Fibroblast of skin of right biceps (primary cell): ENCODE measurements around the gene PPP6C.
"Not testable (repeated sequence)": the region's sequence is repeated elsewhere in the genome, so short reads cannot be mapped to it uniquely, and the experiment has no call there.

Experiments
- DNase-seq: peaks from one replicate; pipeline ENCODE4 v3.0.0-alpha.2; 2013

The PPP6C gene

DNA sequence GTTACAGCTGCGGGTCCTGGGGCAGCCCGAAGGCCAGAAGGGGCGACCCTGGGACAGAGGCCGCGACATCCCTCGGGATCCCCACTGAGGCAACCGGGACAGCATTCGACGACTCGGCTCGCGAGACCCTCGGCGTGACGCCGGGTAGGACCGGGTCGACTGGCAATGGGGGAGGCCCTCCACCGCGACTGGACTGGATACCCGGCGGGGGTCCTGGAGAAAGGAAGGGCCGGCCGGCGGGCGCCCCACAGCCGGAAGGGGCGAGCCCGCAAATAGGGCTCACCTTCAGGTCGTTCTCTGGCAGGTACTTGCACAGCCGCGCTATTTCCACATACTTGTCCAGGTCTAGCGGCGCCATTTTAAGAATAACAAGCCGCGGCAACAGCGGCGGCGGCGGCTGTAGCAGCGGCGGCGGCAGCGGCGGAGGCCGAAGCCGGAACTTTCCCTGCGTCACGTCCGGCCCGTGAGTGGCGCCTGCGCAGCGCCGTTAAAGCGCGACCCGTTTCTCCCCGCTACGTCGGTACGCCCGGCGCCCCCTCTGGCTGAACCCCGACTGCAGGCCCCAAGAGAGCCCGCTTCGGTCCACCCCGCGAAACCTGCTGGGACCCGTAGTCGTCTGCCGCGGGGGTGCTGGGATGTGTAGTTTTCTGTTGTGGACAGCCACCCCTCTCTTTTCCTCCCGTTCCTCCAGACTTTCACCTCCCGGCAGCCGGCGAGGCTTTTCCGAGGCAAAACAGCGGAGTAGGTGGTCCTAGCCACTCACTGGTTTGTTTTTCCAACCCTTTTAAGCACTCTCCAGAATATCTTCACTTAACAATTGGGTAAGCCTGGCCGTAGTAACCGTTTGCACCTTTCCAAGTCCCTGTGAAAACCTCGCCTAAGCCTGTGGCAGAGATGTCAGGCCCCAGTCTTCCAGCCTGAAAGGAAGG, at the start of gene PPP6C:
TSS of gene PPP6C (minus strand) at position 443 of the 929 bp plus-strand sequence. CDS start at position 358, 85 bp downstream.
- DNase-seq = peak; percentile 96

DNA sequence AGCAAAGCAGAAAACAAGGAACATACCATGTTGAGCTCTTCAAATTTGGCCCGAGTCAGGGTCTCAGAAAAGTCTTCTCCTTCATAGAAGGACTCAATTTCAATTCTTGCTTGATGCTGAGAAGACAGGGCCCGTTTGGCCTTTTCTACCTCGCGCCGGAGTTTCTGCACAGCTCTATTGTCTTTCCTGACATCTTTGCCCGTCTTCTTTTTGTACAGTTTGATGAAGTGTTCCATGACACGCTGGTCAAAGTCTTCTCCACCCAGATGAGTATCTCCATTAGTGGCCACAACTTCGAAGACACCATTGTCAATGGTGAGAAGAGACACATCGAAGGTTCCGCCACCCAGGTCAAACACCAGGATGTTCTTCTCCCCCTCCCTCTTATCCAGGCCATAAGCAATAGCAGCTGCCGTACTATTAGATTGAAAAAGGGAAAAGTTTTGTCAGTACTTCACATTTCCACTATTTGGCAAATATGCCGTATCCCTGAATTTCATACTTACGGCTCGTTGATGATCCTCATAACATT, 49.4 kb upstream of the PPP6C start:
- DNase-seq = no peak

DNA sequence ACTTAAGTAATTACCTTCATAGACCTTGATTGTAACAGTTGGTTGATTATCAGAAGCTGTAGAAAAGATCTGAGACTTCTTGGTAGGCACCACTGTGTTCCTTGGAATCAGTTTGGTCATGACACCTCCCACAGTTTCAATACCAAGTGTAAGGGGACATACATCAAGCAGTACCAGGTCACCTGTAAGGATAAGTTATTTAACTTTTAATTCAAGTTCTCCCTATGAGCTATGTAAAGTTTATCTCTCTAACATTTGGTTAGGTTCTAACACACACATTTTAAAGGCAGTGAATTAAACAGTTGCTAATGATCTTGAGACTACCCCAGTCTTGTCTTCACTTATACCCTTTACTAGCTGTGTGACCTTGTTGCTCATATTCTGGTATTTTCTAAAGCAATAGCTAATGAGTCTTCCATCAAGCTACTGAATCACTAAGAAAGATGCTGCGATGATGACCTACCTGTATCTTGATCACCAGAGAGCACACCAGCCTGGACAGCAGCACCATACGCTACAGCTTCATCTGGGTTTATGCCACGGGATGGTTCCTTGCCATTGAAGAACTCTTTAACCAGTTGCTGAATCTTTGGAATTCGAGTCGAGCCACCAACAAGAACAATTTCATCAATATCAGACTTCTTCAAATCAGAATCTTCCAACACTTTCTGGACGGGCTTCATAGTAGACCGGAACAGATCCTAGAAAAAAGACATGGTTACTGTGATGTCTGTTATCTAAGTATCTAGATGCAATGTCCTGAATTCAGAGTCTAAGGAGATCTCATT, 48.7 kb upstream of the PPP6C start:
- DNase-seq = no peak

DNA sequence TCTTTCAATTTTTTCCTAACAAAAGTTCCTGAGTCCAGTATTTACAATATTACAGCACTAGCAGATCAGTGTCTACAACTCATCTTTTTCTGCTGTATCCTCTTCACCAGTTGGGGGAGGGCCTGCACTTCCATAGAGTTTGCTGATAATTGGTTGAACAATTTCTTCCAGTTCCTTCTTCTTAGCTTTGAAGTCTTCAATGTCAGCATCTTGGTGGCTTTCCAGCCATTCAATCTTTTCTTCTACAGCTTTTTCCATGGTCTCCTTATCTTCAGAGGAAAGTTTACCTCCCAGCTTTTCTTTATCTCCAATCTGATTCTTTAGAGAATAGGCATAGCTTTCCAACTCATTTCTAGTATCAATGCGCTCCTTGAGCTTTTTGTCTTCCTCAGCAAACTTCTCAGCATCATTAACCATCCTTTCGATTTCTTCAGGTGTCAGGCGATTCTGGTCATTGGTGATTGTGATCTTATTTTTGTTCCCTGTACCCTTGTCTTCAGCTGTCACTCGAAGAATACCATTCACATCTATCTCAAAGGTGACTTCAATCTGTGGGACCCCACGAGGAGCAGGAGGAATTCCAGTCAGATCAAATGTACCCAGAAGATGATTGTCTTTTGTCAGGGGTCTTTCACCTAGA, 47.0 kb upstream of the PPP6C start:
- not testable (repeated sequence) for DNase-seq

DNA sequence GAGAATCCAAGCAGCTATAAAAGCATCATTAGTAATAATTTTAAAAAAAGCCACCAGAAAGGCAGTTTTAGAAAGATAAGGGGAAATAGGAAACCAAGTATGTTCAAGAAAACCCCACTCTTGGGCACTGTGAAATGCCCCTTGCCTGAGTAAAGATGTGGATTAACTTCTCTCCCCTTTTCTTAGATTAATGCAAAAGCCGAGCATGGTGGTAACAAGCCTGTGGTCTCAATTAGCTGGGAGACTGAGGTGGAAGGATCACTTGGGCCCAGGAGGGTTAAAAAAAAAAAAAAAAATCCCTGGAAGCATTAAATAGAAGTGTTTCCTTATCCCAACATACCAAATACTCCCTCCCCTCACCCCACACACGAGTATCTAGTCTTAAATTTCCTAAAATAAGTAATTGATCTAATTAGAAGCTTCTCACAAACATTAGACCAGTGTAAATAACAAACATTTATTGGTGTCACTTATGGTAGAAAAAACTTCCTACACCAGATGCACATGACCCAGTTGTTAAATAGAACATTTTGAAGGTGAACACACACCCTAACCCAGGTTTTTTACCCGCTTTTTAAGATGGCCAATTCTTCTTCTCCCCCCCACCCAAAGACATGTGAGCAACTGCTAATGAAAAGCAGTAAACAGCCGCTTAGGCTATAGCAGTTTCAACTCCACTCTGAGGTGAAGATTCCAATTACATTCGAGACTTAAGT, 46.4 kb upstream of the PPP6C start:
- no peak for DNase-seq

DNA sequence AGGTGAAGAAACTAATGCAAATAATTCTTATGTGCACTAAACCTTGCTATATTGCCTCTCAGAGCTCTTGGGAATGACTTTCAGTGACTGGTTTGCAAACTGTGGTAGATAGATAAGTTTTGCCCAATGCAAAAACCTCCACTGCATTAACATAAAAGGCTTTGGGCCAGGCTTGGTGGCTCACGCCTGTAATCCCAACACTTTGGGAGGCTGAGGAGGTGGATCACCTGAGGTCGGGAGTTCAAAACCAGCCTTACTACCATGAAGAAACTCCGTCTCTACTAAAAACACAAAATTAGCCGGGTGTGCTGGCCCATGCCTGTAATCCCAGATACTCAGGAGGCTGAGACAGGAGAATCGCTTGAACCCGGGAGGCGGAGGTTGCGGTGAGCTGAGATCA, 44.5 kb upstream of the PPP6C start:
- not testable (repeated sequence) for DNase-seq

DNA sequence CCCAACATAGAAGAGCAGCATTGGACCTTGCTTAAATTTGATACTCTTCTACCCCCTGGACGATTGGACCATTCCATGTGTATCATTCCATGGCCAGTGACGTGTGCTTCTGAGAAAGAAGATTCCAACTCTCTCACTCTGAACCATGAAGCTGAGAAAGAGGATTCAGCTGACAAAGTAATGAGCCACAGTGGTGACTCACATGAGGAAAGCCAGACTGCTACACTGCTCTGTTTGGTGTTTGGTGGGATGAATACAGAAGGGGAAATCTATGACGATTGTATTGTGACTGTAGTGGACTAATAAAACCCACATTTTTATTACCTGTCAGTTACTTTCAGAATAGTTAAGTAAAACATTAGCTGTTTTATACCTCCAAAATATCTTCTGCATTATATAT, 44.1 kb upstream of the PPP6C start:
- DNase-seq = peak; percentile 98

DNA sequence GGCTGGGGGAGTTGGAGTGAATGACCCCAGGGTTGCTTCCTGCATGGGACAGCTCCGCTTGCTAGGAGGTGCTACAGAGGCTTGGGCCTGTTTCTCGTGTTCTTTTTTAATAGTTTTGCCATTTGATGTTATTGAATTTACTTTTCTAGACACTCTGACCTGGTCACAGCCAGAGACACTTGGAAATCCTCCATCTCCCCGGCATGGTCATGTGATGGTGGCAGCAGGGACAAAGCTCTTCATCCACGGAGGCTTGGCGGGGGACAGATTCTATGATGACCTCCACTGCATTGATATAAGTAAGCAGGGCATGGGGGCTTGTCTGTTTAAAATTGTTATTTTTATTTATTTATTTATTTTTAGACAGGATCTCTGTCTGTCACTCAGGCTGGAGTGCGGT, 38.2 kb upstream of the PPP6C start:
- DNase-seq = no peak

DNA sequence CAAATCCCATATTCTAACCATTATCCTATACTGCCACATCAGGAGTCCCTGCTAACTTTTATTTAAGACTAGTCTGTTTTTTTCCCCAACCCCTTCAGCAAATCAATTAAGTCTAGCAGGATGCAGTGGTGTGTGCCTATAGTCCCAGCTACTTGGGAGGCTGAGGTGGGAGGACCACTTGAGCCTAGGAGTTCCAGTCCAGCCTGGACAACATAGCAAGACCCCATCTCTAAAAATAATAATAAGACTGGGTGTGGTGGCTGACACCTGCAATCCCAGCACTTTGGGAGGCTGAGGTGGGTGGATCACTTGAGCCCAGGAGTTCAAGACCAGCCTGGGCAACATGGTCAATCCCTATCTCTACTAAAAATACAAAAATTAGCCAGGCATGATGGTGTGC, 35.3 kb upstream of the PPP6C start:
- DNase-seq = not testable (repeated sequence)

DNA sequence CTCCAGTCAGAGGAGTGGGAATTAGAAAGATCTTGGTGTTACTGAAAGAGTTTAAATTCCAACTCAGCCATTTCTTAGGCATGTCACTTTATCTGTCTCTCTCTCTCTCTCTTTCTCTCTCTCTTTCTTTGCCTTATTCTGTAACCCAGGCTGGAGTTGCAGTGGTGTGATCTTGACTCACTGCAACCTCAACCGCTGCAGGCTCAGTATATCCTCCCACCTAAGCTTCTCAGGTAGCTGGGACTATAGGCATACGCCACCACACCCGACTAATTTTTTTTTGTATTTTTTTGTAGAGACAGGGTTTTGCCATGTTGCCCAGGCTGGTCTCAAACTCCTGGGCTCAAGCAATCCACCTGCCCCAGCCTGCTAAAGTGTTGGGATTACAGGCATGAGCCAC, 29.0 kb upstream of the PPP6C start:
- no peak for DNase-seq

DNA sequence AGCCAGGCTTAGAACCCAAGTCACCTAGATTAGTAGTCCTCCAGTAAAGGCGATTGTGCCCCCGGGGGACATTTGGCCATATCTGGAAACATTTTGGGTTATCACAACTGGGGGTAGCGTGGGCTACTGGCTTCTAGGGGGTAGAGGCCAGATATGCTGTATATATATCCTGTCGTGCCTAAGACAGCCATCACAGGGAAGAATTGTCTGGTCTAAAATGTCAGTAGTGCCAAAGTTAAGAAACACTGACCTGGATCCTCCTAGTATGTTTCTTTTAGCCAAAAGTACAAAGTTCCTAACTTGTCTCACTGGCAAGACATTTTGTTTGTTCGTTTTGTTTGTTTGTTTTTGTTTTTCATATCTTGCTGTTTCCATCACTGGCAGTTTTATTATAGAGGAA, 24.6 kb upstream of the PPP6C start:
- DNase-seq = no peak

DNA sequence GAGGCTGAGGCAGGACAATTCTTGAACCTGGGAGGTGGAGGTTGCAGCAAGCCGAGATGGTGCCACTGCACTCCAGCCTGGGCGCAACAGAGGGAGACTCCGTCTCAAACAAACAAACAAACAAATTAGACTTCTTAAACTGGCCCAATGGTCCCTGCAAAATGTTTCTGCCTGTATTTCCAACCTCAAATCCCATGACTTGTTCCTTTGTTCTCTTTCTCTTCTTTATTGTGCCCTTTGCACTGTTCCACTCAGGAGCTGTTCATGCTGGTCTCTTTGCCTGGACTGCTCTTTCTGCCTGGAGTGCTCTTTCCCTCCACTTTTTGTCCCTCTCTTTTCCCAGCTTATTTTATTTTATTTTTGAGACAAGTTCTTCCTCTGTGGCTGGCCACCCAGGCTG, 14.9 kb upstream of the PPP6C start:
- no peak for DNase-seq

DNA sequence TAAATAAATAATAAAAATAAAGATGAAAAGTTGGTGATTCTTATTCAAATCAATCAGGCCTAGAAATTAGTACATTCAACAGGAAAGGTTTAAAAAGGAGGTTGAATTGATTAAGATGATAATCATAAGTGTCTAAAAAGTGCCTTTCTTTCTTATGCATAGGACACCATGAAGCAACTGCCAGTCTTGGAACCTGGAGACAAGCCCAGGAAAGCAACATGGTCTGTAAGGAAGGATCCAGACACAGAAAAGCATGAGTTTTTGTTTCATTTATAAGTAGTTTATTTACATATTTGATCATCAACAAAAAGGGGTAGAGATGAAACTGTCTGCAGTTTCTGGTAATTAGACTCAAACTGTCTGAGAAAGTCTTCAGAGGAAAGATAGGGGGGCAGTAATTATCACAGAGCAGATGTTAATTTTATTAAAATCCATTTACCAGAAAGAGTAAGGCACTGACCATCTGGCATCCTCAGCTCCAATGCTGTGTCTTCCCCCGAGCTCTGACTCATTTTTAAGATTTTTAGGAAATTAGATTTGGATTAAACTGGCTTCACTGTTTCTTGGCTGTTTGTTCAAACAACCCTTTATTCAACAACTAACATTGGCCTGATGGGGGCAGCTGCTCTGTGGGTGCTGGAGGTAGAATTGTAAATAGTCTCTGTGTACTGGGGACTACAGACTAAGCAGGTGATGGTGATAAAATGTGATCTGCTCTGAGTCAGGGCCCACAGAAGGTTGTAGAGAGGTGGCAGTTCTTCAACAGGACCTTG, 13.4 kb upstream of the PPP6C start:
- DNase-seq = peak; percentile 2

DNA sequence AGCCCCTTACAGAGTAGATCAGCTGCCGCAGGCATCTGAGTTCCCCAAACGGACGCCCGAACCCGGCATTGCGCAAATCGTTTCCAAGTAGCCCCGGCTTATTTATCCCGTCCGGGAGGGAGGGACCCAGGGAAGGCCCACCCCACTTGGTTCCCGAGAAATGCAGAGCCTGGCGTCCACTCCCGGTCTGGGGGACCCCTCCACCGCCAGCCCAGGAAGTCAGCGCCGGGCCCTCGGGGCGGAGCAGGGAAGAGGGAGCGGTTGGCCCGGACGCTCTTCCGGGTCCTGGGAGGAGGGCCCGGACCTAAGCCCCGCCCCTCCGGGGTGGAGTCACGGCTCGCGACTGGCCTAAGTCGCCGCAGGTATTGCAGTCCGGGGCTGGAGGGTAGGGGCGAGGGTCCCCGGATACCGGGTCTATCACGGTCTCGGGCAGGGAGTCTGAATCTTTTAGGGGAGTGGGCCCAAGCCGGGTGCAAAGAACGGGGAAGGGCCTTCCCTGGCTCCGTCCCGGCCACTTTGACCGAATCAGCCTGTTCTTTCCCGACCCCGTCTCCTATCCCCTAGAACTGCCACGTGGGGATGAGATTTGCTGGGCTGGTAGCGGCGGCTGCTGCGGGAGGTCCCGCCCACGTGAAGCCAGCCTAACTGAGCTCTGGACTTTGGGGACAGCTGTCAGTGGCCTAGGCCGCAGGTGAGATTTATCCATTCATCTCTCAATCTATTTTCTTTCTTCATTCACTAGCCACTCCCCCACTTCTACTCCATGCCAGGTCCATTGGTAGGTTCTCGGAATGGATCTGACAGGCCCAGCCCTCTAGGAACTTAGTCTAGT, 10.8 kb upstream of the PPP6C start, which contains the start of gene RABEPK:
TSS of gene RABEPK (plus strand) at position 327 of the 832 bp plus-strand sequence. CDS start 2,472 bp downstream, outside the sequence.
- peak; percentile 95 for DNase-seq

DNA sequence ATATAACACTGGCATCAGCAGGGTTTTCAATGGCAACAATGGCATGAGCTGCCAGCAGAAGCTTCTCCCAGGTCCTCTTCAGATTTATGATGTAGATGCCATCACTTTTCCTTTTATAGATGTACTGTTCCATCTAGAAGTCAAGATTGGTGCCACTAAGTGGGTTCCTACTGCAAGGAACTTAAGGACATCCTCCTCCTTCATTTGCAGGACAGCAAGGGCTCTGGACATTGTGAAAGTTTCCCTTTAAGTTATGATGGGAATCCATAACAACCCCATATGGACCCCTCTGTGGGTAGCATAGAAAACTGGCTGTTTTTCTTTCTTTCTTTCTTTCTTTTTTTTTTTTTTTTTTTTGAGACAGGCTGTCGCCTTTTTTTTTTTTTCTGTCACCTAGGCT, 6.0 kb upstream of the PPP6C start:
- DNase-seq = not testable (repeated sequence)

DNA sequence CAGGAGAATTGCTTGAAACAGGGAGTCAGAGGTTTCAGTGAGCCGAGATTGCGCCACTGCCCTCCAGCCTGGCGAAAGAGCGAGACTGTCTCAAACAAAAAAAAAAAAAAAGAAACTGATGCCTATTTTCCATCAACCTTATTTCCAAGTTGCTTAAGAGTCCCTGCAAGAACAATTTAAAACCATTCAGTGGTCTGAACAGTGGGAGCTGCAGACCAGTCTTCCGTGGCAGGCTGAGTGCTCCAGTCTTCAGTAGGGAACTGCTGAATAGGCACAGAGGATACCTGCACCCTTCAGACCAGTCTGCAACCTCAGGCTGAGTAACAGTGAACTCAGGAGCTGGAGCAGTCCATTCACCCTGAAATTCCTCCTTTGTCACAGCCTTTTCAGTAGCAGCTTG, 4.9 kb upstream of the PPP6C start:
- not testable (repeated sequence) for DNase-seq

DNA sequence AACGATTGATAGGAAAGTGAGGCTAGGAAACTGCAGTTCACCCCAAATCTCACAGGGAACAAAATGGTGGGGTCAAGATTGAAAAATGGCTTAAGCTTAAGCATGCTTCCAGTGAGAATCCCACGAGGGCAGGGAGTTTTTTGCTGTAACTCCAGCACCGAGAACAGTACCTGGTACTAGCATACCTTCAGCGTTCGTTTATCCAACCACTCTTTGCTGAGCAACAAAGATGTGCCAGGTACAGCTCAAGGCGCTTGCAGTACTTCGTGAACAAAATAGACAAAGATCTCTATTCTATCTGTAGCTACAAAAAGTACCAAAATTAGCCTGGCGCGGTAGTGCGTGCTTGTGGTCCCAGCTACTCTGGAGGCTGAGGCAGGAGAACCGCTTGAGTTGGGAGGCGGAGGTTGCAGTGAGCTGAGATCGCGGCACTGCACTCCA, 778 bp upstream of the PPP6C start:
- peak; percentile 5 for DNase-seq

DNA sequence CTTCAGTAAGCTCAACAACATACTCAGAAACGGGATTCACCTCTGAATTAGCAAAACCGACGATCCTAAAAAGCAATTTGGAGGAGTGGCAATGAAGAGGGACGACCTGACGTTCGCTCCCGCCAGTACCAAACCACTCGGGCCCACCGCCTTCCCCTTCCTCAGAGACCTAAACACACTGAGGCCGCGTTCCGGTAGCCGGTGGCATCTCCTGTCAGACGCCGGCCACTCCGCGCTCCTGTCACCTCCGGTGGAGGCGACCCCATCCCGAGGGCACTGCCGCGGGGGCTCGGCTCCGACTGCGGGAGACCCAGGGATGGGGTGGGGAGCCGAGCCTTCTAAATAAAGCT, 617 bp downstream of the PPP6C start:
- DNase-seq = peak; percentile 2

DNA sequence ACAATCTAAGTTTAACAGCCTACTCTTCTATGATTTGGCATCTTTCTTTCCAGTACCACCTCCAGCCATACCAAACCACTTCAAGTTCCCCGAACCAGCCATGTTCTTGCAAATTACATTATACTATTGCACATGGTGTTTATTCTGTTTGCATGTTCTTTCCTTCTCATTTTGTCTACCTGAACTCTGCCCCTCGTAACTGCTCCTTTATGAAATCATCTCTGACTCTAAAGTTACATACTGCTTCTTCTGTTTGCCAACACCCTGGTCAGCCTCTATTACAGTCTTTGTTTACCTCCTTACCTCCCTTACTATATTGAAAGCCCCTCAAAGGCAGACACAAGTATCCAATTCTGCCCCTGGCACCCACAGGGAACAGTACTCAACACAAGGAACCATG, 6.0 kb downstream of the PPP6C start:
- DNase-seq = no peak

DNA sequence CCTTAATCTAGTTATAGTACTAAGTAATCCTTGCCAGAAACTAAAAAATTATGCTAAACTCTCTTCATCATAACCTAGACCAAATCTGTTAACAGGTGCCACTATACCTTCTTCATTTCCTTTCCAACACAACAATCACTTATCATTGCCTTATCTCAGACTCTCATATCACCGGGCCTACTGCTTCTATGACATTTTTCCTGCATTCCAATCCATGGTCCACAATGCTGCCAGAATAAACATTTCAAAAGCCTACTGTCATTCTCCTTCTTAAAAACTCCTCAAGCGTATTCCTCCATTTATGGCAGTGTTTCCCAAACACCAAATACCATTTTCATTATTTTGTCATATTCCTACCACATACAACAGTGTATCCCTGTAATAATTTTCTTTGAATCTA, 6.5 kb downstream of the PPP6C start:
- DNase-seq = peak; percentile 51

DNA sequence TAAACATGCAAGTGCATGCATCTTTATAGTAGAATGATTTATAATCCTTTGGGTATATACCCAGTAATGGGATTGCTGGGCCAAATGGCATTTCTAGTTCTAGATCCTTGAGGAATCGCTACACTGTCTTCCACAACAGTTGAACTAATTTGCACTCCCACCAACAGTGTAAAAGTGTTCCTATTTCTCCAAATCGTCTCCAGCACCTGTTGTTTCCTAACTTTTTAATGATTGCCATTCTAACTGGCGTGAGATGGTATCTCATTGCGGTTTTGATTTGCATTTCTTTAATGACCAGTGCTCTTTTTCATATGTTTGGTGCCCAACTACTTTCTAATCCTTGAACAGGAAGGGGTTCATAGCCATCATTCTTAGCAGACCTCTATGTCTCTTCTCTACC, 7.8 kb downstream of the PPP6C start:
- DNase-seq = not testable (repeated sequence)
